H1 (cell line): ENCODE measurements around the gene TNFRSF13B. TPM values are rescaled to one million over a fixed set of nuclear protein-coding genes. Genes with fewer than 3 reads are reported as not detected.
A peak's percentile ranks its signal among the peaks of the same experiment; 100 is the strongest.

Experiments
- CTCF ChIA-PET: fragments of 300-600 bp; sonication (Branson Sonifier 250); formaldehyde crosslinking; loops from one replicate; lab custom pipeline; 2021; ENCODE audit not compliant: partially characterized antibody; lab: Charles Lee
- POLR2A ChIA-PET: fragments of 300-600 bp; sonication (Branson Sonifier 250); formaldehyde crosslinking; loops from one replicate; lab custom pipeline; 2021; ENCODE audit warnings: inconsistent platforms; ENCODE audit not compliant: partially characterized antibody; lab: Charles Lee
- DNase-seq, 2 experiments: peaks; one replicate each; pipeline versions ENCODE4 v3.0.0 to v3.0.0-alpha.2; 2010 to 2022; ENCODE audit warnings: low spot score in 2 of 2, low read depth in 1 of 2, mixed read lengths in 1 of 2
- FAIRE-seq: peaks from 2 replicates; lab custom pipeline; 2011; peaks lifted over from hg19 to GRCh38; lab: Jason Lieb, UNC
- H2AFZ ChIP-seq: 2 replicates; pipeline ENCODE4 v1.8.1; 2012; ENCODE audit warnings: low read length, inconsistent platforms
- H2AK5ac ChIP-seq: 2 replicates; pipeline ENCODE4 v1.6.1; 2013; ENCODE audit warnings: low read depth, low read length
- H2BK120ac ChIP-seq: replicated peaks from 2 replicates; pipeline ENCODE3; 2013; ENCODE audit warnings: low read depth, low read length, inconsistent platforms
- H2BK12ac ChIP-seq: 2 replicates; pipeline ENCODE4 v1.6.1; 2013; ENCODE audit warnings: low read depth, low read length
- H2BK15ac ChIP-seq: 2 replicates; pipeline ENCODE4 v1.6.1; 2013; ENCODE audit warnings: low read length
- H2BK20ac ChIP-seq: 2 replicates; pipeline ENCODE4 v1.6.1; 2013; ENCODE audit warnings: low read length
- H2BK5ac ChIP-seq: 2 replicates; pipeline ENCODE4 v1.6.1; 2013; ENCODE audit warnings: low read depth, low read length
- H3K14ac ChIP-seq: 2 replicates; pipeline ENCODE4 v1.6.1; 2013; ENCODE audit warnings: inconsistent platforms; ENCODE audit not compliant: insufficient read length
- H3K18ac ChIP-seq: 2 replicates; pipeline ENCODE4 v1.6.1; 2013; ENCODE audit warnings: low read length; ENCODE audit errors: extremely low read depth
- H3K23ac ChIP-seq: 2 replicates; pipeline ENCODE4 v1.6.1; 2013; ENCODE audit warnings: inconsistent platforms; ENCODE audit not compliant: insufficient read length
- H3K23me2 ChIP-seq: 2 replicates; pipeline ENCODE4 v1.6.1; 2013; ENCODE audit warnings: low read depth, low read length
- H3K27ac ChIP-seq: 2 replicates; pipeline ENCODE4 v1.6.1; 2011; ENCODE audit warnings: low read depth, low read length, inconsistent platforms
- H3K27me3 ChIP-seq, 4 experiments: replicated peaks in 1 of 4; 1 replicate in 1 of 4; 2 replicates in 3 of 4; pipeline versions ENCODE4 v1.6.1 to v1.8.1; 2011 to 2013; ENCODE audit warnings: low read length in 3 of 4, mild to moderate bottlenecking in 3 of 4, inconsistent platforms in 2 of 4, mixed read lengths in 2 of 4, moderate library complexity in 1 of 4; ENCODE audit not compliant: control insufficient read depth in 3 of 4, insufficient read depth in 3 of 4; ENCODE audit errors: extremely low read depth in 1 of 4
- H3K36me3 ChIP-seq, 4 experiments: 2 replicates each; pipeline versions ENCODE4 v1.6.1 to v1.8.1; 2011 to 2013; ENCODE audit warnings: mild to moderate bottlenecking in 4 of 4, low read length in 3 of 4, moderate library complexity in 2 of 4, control low read depth in 1 of 4, inconsistent platforms in 1 of 4; ENCODE audit not compliant: insufficient read depth in 4 of 4, control insufficient read depth in 2 of 4
- H3K4ac ChIP-seq: replicated peaks from 2 replicates; pipeline ENCODE3; 2013; ENCODE audit warnings: low read length, low read depth, mixed read lengths, inconsistent platforms; ENCODE audit not compliant: insufficient read length
- H3K4me1 ChIP-seq, 4 experiments: replicated peaks in 1 of 4; 1 replicate in 1 of 4; 2 replicates in 3 of 4; pipeline versions ENCODE4 v1.6.1 to v1.8.1; 2011 to 2013; ENCODE audit warnings: low read length in 3 of 4, inconsistent platforms in 2 of 4, mixed read lengths in 1 of 4; ENCODE audit not compliant: insufficient read depth in 4 of 4, control insufficient read depth in 3 of 4
- H3K4me2 ChIP-seq, 2 experiments: 2 replicates each; pipeline versions ENCODE4 v1.6.1 to v1.8.1; 2011 to 2013; ENCODE audit warnings: low read depth in 2 of 2, low read length in 2 of 2, control low read depth in 1 of 2, inconsistent platforms in 1 of 2, mild to moderate bottlenecking in 1 of 2; ENCODE audit not compliant: insufficient read depth in 1 of 2
- H3K4me3 ChIP-seq, 4 experiments: fragments of 200-600, 300-600 bp in 1 of 4; sonication (generic), shearing (Covaris generic), sonication (Bioruptor Twin) in 1 of 4; 2 replicates each; pipeline versions ENCODE4 v1.5.1 to v1.8.1; 2011 to 2016; ENCODE audit warnings: low read length in 4 of 4, low read depth in 3 of 4, control low read depth in 2 of 4, inconsistent platforms in 2 of 4, mild to moderate bottlenecking in 2 of 4, mixed read lengths in 1 of 4, moderate library complexity in 1 of 4; ENCODE audit not compliant: insufficient read depth in 2 of 4; ENCODE audit errors: extremely low read depth in 1 of 4
- H3K56ac ChIP-seq: replicated peaks from 2 replicates; pipeline ENCODE3; 2013; ENCODE audit warnings: low read depth, mild to moderate bottlenecking, mixed read lengths, low read length, inconsistent platforms; ENCODE audit not compliant: insufficient read length
- H3K79me1 ChIP-seq: 2 replicates; pipeline ENCODE4 v1.6.1; 2013; ENCODE audit warnings: low read depth, low read length, control low read depth
- H3K79me2 ChIP-seq, 2 experiments: 2 replicates each; pipeline versions ENCODE4 v1.6.1 to v1.8.1; 2012 to 2013; ENCODE audit warnings: low read length in 2 of 2, mild to moderate bottlenecking in 2 of 2, inconsistent platforms in 1 of 2; ENCODE audit not compliant: insufficient read depth in 2 of 2, control insufficient read depth in 1 of 2
- H3K9ac ChIP-seq, 4 experiments: replicated peaks in 1 of 4; 1 replicate in 1 of 4; 2 replicates in 3 of 4; pipeline versions ENCODE4 v1.6.1 to v1.8.1; 2011 to 2013; ENCODE audit warnings: low read depth in 3 of 4, low read length in 3 of 4, control low read depth in 2 of 4, mild to moderate bottlenecking in 2 of 4, moderate library complexity in 2 of 4, inconsistent platforms in 1 of 4; ENCODE audit errors: extremely low read depth in 1 of 4
- H3K9me3 ChIP-seq, 2 experiments: 2 replicates each; pipeline versions ENCODE4 v1.6.1 to v1.8.1; 2012 to 2013; ENCODE audit warnings: mild to moderate bottlenecking in 2 of 2, moderate library complexity in 2 of 2, control low read depth in 1 of 2, inconsistent platforms in 1 of 2, low read depth in 1 of 2, low read length in 1 of 2, mixed read lengths in 1 of 2; ENCODE audit not compliant: insufficient read depth in 2 of 2
- H4K20me1 ChIP-seq, 2 experiments: replicated peaks in 1 of 2; 2 replicates each; pipeline versions ENCODE3 to v1.8.1; 2011 to 2013; ENCODE audit warnings: inconsistent platforms in 2 of 2, low read length in 2 of 2, mild to moderate bottlenecking in 1 of 2; ENCODE audit not compliant: insufficient read depth in 2 of 2, control insufficient read depth in 1 of 2
- H4K5ac ChIP-seq: 2 replicates; pipeline ENCODE4 v1.6.1; 2013; ENCODE audit warnings: low read length, low read depth, mixed read lengths, inconsistent platforms; ENCODE audit not compliant: insufficient read length
- H4K8ac ChIP-seq: 2 replicates; pipeline ENCODE4 v1.8.0; 2013; ENCODE audit warnings: mild to moderate bottlenecking, moderate library complexity, low read length, inconsistent platforms; ENCODE audit not compliant: insufficient read depth; ENCODE audit errors: extremely low read depth
- H4K91ac ChIP-seq: replicated peaks from 2 replicates; pipeline ENCODE3; 2013; ENCODE audit warnings: low read length, mixed read lengths, inconsistent platforms; ENCODE audit not compliant: insufficient read length
- SIX5 ChIP-seq: IDR thresholded peaks from 2 replicates; pipeline ENCODE4 v1.6.1; 2011; ENCODE audit warnings: mild to moderate bottlenecking, low read depth, low read length
- SP1 ChIP-seq: IDR thresholded peaks from 2 replicates; pipeline ENCODE4 v1.6.1; 2011; ENCODE audit warnings: low read depth, low read length
- YY1 ChIP-seq: IDR thresholded peaks from 2 replicates; pipeline ENCODE4 v1.6.1; 2011; ENCODE audit warnings: low read depth, mild to moderate bottlenecking, low read length
- WGBS, 2 experiments: shearing (Covaris generic) in 1 of 2; methylation state at CpG; one replicate each; pipeline versions ENCODE4 v1.1.6 to v1.1.7; 2013 to 2015; ENCODE audit warnings: low lambda C conversion rate in 2 of 2, mixed read lengths in 2 of 2, inconsistent platforms in 1 of 2, low coverage in 1 of 2, missing lambda C conversion rate in 1 of 2; ENCODE audit not compliant: insufficient replicate concordance in 2 of 2, insufficient coverage in 1 of 2, insufficient read length in 1 of 2; ENCODE audit errors: extremely low coverage in 1 of 2, missing lambda C conversion rate in 1 of 2; 5-methylcytosine and 5-hydroxymethylcytosine counted together
- polyA plus RNA-seq, 7 experiments: library from polyadenylated mRNA; depleted of rRNA in 3 of 7; stranded (reverse) in 5 of 7; unstranded in 2 of 7; fragments of >200 nt in 5 of 7; fragments of 200-250 nt in 2 of 7; gene quantifications; 1 replicate in 5 of 7; 2 replicates in 1 of 7; 4 replicates in 1 of 7; pipeline versions ENCODE4 v1.2.1 to v1.2.3, GENCODE V29; 2011 to 2013; ENCODE audit warnings: missing spikeins in 2 of 7, mixed read lengths in 2 of 7
- total RNA-seq: library from RNA; stranded (reverse); fragmentation: NEBNext Ultra II Directional; extraction: Animal tissue kit (Norgen Biotek cat#: 25700); gene quantifications from 2 replicates; pipeline ENCODE4 v1.2.1, GENCODE V29; 2021

The TNFRSF13B gene
- total and polyA plus RNA-seq, 2 of the 8 experiments (the other 6 are each of a cell fraction or from before 2014, with no cell fraction given) = not detected

DNA sequence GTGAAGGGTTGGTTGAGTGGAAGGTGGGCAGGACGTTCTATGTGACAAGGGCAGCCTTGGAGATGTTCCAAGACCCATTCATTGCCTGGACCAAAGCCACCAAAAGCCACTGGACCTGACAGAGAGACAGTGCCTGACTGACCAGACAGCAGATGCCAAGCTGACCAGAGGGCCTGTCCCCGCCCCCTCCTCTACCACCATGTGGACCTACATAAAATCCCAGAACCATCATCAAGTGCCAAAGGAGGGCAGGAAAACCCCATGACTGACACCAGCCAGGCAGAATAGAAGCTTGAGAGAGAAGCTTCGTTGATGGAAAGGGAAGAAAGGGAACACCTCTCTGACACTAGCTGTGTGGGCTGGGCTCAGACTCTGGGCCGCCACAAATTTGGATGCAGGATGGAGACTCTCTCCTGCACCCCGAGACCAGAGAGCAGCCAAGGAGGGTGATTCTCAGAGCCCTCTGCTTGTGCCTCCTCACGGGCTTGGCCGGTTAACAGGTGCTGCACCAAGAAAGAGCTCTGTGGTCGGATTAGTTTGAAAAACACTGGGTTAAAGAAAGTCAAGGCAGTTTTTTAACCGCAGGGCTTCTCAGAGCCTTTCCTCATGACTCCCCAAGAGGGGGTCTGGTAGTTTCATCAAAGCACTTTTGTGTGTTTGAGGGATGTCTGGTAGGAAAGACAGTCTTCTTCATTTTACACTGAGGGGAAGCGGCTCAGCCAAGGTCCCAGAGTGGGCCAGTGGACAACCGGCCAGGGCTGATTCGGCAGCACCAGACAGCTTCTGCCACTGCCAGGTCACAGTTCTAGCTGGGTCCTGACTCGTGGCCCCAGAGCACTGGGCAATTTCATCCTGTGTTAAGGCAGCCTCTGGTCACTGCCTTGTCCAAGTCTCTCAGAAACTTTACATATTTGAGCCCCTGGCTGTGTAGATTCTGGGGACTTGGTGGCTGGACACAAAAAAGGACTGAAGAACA, 1.7 kb downstream of the TNFRSF13B start:
- Histone ChIP-seq H3K27me3 (no peaks in the 10 kb centered on the region), H4K91ac (no peak overlapping the region), H3K18ac (no peak overlapping the region), H4K8ac (no peak overlapping the region), H3K4me2 (no peak overlapping the region), H2AFZ (no peak overlapping the region), H3K56ac (no peak overlapping the region), H3K9ac (no peak overlapping the region), H3K4me1 (no peaks in the 10 kb centered on the region; a peak in 1 of 7 replicates), H3K79me2 (no peaks in the 10 kb centered on the region), H3K23me2 (no peaks in the 10 kb centered on the region; the same call in 1 of the 2 replicates), H4K20me1 (no peaks in the 10 kb centered on the region), H4K5ac (no peak overlapping the region), H2BK5ac (no peak overlapping the region), H3K27ac (no peak overlapping the region), H3K14ac (no peak overlapping the region), H2BK20ac (no peak overlapping the region), H3K79me1 (no peaks in the 10 kb centered on the region), H3K9me3 (no peaks in the 10 kb centered on the region), H3K4ac (no peak overlapping the region), H2BK15ac (no peak overlapping the region), H3K4me3 (no peak overlapping the region), H2BK120ac (no peak overlapping the region), H3K23ac (no peak overlapping the region), H2BK12ac (no peak overlapping the region), H2AK5ac (no peak overlapping the region), H3K36me3 (no peaks in the 10 kb centered on the region)
- CTCF ChIA-PET = interaction anchor here (0.6 to 1.8 kb wide), 5 partner anchors 20 to 269 kb away, joined by 3 to 8 read pairs (median 3); no protein-coding TSS in a partner anchor
- POLR2A ChIA-PET = no interaction called here
- FAIRE-seq (no peak), DNase-seq (peak in 1 of 2 experiments; percentile 30)
- 84% methylated on average over 13 of the region's 13 CpGs; no CpG with 5 or more reads in 1 of the 2 experiments for WGBS, 2 experiments
- TF ChIP-seq SP1 = no peak
- TF ChIP-seq YY1 = no peak
- TF ChIP-seq SIX5 = no peak
